GM21528 (cell line): ENCODE measurements around the gene PRRT1B.

Experiments
- ATAC-seq: cut with Tn5 transposase; IDR thresholded peaks from one replicate; pipeline ENCODE4 v1.9.1; 2021; ENCODE audit warnings: mild to moderate bottlenecking, moderate library complexity; ENCODE audit not compliant: unreplicated experiment, low FRiP score

The PRRT1B gene

DNA sequence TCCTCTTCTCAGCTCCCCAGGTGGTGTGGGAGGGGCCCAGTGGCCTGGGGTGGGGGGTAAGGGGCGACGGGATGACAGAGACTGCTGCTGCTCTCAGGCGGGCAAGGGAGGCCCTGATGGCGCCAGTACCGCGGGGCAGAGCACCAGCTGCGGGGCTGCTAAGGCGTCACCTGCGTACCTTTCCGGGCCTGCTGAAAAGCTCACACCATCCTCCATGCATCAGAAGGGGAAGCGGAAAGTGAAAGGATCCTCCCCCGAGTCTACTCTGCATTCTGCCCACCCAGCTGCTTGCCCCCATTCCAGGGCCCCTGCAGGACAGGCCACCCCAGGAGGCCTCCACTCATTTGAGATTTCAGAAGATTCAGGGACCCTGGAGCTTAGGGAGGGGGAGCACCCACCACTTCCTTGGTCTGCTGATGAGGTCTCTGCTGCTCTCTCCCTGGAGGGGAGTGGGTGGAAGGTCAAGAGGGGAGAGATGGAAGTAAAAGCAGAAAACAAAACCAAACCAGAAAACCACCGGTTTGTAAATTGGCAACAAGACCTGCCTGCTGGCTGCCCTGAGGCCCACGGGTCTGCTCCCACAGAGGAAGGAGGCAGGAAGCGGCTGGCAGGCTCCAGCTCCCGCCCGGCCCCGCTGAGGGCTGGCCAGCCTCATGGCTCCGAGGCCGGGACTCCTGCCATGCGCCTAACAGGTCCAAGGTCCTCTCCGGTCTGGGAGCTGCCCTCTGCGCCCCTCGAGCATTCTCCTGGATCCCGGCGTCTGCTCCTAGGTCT is 33.6 kb downstream of the PRRT1B start:
- ATAC-seq: no peak

DNA sequence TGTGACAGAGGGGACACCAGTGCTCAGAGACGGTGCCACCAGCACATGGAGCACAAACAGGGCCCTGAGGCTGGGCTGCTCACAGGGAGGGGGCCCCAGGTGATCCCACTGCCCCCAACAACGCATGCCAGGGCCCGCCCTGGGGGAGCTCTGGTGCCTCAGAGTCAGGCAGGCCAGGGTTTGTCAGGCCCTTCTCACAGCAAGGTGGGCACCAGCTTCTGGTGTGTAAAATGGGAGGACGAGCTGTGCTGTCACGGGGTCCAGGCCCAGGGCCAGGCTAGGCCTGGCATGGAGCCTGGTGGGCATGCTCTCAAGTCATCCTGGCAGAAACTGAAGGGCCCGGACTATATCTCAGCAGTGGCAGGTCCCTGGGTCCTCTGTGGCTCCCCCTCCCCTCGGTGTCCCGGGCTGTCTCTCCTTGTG is 34.5 kb downstream of the PRRT1B start:
- ATAC-seq: no peak

DNA sequence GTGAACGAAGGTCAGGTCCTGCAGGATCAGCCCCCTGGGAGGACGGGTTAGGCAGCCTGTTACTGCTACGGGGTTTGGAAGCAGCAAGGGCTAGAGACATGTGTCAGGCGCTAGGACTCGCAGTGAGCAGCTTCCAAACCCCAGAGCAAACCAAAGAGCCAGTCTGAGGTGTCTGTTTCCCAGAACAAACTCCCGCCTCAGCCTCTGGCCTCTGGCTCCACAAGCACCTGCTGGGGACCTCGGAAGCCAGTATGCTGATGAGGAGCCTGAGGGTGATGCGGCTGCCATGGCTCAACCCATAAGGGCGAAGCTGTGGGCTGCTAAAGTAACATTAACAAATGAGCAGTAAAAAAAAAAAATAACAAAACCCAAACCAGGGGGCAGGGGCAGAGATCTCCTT is 35.0 kb downstream of the PRRT1B start:
- ATAC-seq: no peak

GRCh38 chr9:131582056-131582455 is 36.7 kb downstream of the PRRT1B start:
- ATAC-seq: no peak

- no peak for ATAC-seq
These were observed 37.4 kb downstream of the PRRT1B start for GRCh38 chr9:131582466-131583336.

DNA sequence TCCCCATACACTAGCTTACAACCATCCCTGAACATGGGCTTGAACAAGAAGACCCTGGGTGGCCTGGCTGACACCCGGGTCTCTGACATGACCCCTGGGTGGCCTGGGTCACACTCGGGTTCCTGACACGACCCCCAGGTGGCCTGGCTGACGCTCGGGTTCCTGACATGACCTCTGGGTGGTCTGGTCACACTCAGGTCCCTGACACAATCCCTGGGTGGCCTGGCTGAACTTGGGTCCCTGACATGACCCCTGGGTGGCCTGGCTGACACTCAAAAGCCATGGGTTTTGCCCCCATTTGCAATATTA is 38.0 kb downstream of the PRRT1B start:
- ATAC-seq: no peak

GRCh38 chr9:131583836-131584555 is 38.7 kb downstream of the PRRT1B start:
- no peak for ATAC-seq

DNA sequence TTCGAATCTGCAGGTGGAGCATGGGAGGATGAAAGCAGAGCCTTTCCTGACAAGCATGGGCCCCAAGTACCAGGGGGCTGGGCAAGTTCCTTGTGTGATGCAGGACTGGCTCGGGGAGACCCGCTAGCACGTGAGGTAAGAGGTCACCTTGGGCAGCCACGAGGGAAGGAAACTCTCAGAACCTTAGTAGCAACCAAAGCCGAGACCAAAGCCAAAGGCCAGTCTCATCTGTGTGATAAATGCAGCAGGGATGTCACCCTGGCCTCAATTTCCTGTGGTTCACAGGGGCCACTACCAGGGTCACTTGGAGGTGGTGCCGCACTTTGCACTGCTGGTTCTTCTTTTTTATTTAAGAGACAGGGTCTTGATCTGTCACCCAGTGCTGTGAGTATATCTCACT is 39.5 kb downstream of the PRRT1B start:
- ATAC-seq: no peak

- ATAC-seq: no peak
These were observed 40.1 kb downstream of the PRRT1B start for GRCh38 chr9:131585375-131585774.

- no peak for ATAC-seq
These were observed 42.0 kb downstream of the PRRT1B start for GRCh38 chr9:131587331-131587730.

DNA sequence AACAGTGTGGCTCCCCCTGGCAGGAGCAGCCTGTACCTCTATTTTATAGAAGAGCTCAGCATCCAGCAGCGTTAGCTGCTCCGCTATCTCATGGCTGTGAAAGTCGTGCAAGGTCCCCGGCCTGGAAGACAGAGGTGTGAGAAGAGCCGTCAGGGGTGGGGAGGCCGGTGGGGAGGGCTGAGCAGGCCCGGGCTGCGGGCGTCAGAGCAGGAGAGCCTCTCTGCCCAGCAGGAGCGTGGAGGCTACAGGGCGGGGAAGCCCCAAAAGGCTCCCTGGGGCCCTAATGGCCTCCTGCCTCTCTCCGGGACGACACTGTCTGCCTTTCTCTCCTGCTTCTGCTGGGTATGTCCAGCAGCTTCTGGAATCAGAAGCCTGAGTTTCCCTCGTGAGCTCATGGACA is 42.6 kb downstream of the PRRT1B start:
- ATAC-seq: no peak

DNA sequence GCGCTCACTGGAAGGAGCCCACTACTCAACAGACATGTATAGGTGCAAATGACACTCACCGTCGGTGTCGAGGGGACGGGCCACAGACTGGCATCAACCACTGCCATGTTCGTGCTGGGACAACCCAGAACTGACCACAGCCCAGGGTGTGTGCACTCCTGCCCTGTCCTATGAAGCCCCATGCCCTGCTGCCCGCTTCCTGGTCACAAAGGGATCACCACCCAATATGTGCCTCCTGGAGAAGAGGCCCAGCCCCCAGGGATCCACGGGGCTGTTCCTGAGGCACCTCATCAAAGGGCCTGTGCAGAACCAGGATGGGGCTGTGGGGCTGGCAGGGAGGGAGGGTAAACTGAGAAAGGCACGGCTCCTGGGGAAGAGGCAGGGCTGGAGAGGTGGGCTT is 43.1 kb downstream of the PRRT1B start:
- ATAC-seq: no peak

GRCh38 chr9:131589124-131589711 is 43.9 kb downstream of the PRRT1B start:
- no peak for ATAC-seq

DNA sequence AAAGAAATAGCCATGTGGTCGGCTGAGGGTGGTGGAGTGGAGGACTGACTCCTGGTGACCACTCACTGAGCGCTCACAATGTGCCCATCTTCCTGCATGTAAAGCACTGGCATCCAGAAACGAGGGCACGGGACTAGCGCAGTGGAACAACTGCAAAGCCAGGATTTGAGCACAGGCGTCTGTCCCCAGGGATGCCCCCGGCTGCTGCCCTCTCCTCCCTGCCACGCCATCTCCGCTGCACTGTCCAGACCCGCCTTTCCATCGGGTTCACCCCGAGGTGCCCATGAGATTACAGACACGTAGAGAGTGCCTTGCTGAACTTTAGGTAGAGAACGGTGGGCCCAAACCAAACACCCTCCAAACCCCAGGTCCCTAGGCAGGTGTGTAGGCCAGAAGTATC is 44.7 kb downstream of the PRRT1B start:
- no peak for ATAC-seq

- ATAC-seq: no peak
These were observed 45.1 kb downstream of the PRRT1B start for GRCh38 chr9:131590449-131590848.

- no peak for ATAC-seq
These were observed 45.9 kb downstream of the PRRT1B start for GRCh38 chr9:131590907-131591844.

- ATAC-seq: no peak
These were observed 46.5 kb downstream of the PRRT1B start for GRCh38 chr9:131591845-131592208.

DNA sequence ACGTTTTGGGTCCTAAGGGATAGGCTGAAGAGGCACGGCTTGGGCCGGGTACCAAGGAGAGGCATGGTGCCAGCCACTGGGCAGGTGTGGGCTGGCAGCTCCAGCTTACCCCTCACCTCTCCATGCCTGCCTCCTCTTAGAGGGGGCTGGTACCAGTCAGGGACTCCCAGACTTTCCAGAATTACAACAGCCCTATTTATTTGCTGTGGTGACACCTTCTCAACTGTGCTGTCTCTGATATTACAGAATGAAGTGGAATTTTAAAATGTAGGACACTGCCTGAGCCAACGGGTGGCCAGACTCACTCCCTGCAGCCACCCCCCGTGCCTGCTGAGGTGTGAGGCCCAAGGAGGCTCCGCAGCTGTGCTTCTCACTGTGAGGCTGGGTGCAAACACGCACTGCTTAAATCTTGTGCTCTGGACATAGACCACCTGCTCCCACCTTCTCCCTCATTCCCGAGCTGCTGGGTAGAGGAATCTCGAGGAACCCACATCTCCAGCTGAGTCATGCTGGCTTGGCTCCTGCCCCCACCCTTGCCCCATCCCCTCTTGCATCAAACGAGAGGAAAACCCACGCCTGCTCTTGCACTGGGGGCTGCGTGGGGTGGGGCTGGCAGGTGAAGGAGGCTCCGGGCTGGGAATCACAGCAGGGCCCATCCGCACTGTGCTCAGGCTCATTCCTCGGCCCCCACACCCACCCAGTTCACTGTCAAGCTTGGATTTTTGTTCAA is 47.9 kb downstream of the PRRT1B start:
- no peak for ATAC-seq

DNA sequence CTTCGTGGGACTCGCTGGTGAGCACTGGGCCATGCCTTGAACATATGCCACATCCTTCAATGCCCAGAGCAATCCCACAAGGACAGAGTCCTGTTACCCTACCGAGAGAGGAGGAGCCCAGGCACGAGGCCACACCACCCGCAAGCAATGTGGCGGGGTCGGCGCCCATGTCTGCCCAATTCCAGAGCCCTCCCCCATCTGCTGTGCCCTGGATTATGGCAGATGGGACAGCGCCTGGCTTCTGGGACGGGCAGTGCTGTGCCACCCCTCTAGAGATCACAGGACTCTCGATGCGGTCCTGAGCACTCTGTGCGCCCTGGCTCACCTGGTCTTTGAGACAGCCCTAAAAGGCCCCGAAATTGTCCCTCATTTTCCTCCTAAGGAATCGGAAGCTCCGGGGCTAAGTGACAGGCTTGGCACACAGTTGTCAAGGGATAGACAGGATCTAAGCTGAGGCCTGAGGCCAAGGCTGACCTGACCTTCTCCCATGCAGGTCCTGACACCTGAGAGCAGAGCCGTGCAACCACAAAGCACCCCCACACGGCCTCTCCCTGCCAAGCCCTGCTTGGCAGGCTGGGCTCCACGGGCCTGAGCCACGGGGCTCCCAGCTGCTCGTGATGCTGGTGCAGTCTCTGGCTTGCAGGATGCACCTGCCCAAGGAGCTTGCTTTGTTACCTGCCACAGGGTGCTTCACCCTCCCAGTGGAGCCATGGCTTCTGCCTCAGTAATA is 48.8 kb downstream of the PRRT1B start:
- no peak for ATAC-seq
